Testis (tissue), 2 donors: Measurements from ENCODE around the gene AFG1L.

ENCODE experiments used
- POLR2A ChIP-seq: fragments of 450-650 bp; IDR thresholded peaks from one replicate; pipeline ENCODE4 v1.6.1; 2017; ENCODE audit warnings: antibody characterized with exemption, mild to moderate bottlenecking, moderate library complexity
- TF ChIP-seq, protein P1 (sequence below), 3 experiments: fragments of 450-650 bp in 2 of 3; fragments of 200-600 bp in 1 of 3; sonication (generic) in 1 of 3; IDR thresholded peaks; one replicate each; pipeline ENCODE4 v1.5.1; 2016 to 2019; ENCODE audit warnings: antibody characterized with exemption in 3 of 3, mild to moderate bottlenecking in 2 of 3, moderate library complexity in 1 of 3

DNA sequence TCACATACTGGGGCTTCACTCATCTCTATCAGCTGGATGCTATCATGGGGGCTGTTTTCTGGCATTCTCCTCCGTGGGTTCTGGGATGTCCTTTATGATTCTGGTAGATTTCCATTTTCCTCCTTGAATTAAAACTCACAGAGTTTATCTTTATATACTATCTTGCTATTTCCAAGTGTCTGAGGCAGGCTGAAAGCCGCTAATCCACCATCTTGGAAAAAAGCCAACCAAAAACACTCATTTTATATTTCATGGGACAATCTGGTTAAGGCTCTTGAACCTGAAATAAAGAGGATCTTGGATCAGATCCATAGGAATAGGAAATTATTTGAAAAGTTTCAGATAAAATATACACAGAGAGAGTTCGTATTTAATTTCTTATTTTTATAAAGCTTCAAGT is 86.0 kb downstream of the AFG1L start:
- no peak for TF ChIP-seq POLR2A
- TF ChIP-seq, protein P1, sequence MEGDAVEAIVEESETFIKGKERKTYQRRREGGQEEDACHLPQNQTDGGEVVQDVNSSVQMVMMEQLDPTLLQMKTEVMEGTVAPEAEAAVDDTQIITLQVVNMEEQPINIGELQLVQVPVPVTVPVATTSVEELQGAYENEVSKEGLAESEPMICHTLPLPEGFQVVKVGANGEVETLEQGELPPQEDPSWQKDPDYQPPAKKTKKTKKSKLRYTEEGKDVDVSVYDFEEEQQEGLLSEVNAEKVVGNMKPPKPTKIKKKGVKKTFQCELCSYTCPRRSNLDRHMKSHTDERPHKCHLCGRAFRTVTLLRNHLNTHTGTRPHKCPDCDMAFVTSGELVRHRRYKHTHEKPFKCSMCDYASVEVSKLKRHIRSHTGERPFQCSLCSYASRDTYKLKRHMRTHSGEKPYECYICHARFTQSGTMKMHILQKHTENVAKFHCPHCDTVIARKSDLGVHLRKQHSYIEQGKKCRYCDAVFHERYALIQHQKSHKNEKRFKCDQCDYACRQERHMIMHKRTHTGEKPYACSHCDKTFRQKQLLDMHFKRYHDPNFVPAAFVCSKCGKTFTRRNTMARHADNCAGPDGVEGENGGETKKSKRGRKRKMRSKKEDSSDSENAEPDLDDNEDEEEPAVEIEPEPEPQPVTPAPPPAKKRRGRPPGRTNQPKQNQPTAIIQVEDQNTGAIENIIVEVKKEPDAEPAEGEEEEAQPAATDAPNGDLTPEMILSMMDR (IDR thresholded peaks at IDR 0.05), result no peak
